K562 (cell line): Measurements from ENCODE around the gene RRP9. TPM values are rescaled to one million over a fixed set of nuclear protein-coding genes. Genes with fewer than 3 reads are reported as not detected.
A peak's percentile ranks its signal among the peaks of the same experiment; 100 is the strongest.

Experiments used
- C11orf30 ChIP-seq: fragments of 450-650 bp; IDR thresholded peaks from 2 replicates; pipeline ENCODE4 v1.6.1; 2016; ENCODE audit warnings: low read depth, mild to moderate bottlenecking
- GABPB1 ChIP-seq: sonication (generic); formaldehyde crosslinking; IDR thresholded peaks from 2 replicates; pipeline ENCODE4 v1.8.0; 2022; ENCODE audit warnings: mild to moderate bottlenecking, missing genetic modification reagents
- HOXB6 ChIP-seq: fragments of 250-450 bp; sonication (Bioruptor Pico); IDR thresholded peaks from 2 replicates; pipeline ENCODE4 v1.5.1; 2022; ENCODE audit warnings: mild to moderate bottlenecking, borderline replicate concordance
- PCBP1 ChIP-seq: fragments of 200-400 bp; formaldehyde crosslinking; IDR thresholded peaks from 2 replicates; pipeline ENCODE4 v1.6.1; 2018; ENCODE audit warnings: mild to moderate bottlenecking, low read depth, low read length; ENCODE audit not compliant: poor library complexity, severe bottlenecking
- PHF8 ChIP-seq: fragments of 200-600 bp; sonication (generic); IDR thresholded peaks from 2 replicates; pipeline ENCODE4 v1.6.1; 2012; ENCODE audit warnings: mixed run types, mild to moderate bottlenecking, inconsistent platforms, low read length, moderate library complexity, borderline replicate concordance
- PRPF4 ChIP-seq: fragments of 200-400 bp; formaldehyde crosslinking; IDR thresholded peaks from one replicate; pipeline ENCODE4 v1.6.1; 2017; ENCODE audit warnings: low read length, low read depth, mild to moderate bottlenecking; ENCODE audit not compliant: insufficient read depth, poor library complexity, severe bottlenecking
- SP1 ChIP-seq: sonication (generic); formaldehyde crosslinking; IDR thresholded peaks from 2 replicates; pipeline ENCODE4 v1.8.1; 2022; ENCODE audit warnings: mild to moderate bottlenecking, missing genetic modification reagents
- TCFL5 ChIP-seq: fragments of 250-450 bp; sonication (Bioruptor Pico); conservative IDR thresholded peaks from 2 replicates; pipeline ENCODE4 v1.6.1; 2021; ENCODE audit warnings: mild to moderate bottlenecking, moderate library complexity, matching md5 sums
- ZNF639 ChIP-seq, 2 experiments: fragments of 200-800 bp in 1 of 2; sonication (Bioruptor generic) in 1 of 2; sonication (generic) in 1 of 2; formaldehyde crosslinking in 1 of 2; IDR thresholded peaks in 1 of 2; conservative IDR thresholded peaks in 1 of 2; 2 replicates each; pipeline versions ENCODE4 v1.5.0 to v1.6.1; 2016 to 2020; ENCODE audit warnings: missing compliant biosample characterization in 1 of 2, missing genetic modification characterization in 1 of 2, missing genetic modification reagents in 1 of 2
- ZNF707 ChIP-seq: fragments of 250-450 bp; sonication (Bioruptor Pico); conservative IDR thresholded peaks from 2 replicates; pipeline ENCODE4 v1.8.0; 2022; ENCODE audit warnings: inconsistent platforms, mild to moderate bottlenecking, moderate library complexity
- ZNF740 ChIP-seq, 3 experiments: fragments of 200-800 bp in 1 of 3; sonication (Bioruptor generic) in 1 of 3; sonication (generic) in 1 of 3; formaldehyde crosslinking in 1 of 3; IDR thresholded peaks; 2 replicates each; pipeline versions ENCODE4 v1.6.1 to v1.8.0; 2016 to 2022; ENCODE audit warnings: mild to moderate bottlenecking in 2 of 3, missing compliant biosample characterization in 2 of 3, missing genetic modification characterization in 2 of 3, missing genetic modification reagents in 1 of 3
- polyA plus RNA-seq, 8 experiments: library from polyadenylated mRNA; depleted of rRNA in 4 of 8; stranded (reverse) in 5 of 8; unstranded in 3 of 8; fragments of >200 nt; fragmentation: Nextera tagmentation in 2 of 8; fragmentation: Illumina TruSeq in 1 of 8; extraction: Ambion mirVana in 2 of 8; extraction: Trizol in 1 of 8; gene quantifications; 2 replicates each; pipeline versions ENCODE4 v1.2.1 to v1.2.3, GENCODE V29; 2011 to 2014; ENCODE audit warnings: inconsistent platforms in 1 of 8, missing spikeins in 1 of 8
- total RNA-seq, 7 experiments: library from RNA; depleted of rRNA in 6 of 7; stranded (reverse); fragments of >200 nt in 6 of 7; fragmentation: Illumina TruSeq in 2 of 7; extraction: Trizol in 2 of 7; gene quantifications; 2 replicates each; pipeline versions ENCODE4 v1.2.1 to v1.2.3, GENCODE V29; 2011 to 2021; ENCODE audit warnings: low replicate concordance in 1 of 7
- TF ChIP-seq, protein P1 (sequence below), 3 experiments: fragments of 200-800 bp in 1 of 3; fragments of 250-450 bp in 1 of 3; fragments of 450-650 bp in 1 of 3; sonication (Bioruptor Pico) in 1 of 3; sonication (Bioruptor generic) in 1 of 3; formaldehyde crosslinking in 1 of 3; IDR thresholded peaks; 2 replicates each; pipeline versions ENCODE4 v1.6.1 to v1.8.0; 2016 to 2022; ENCODE audit warnings: mild to moderate bottlenecking in 2 of 3, missing genetic modification characterization in 2 of 3, missing compliant biosample characterization in 1 of 3, moderate library complexity in 1 of 3
- TF ChIP-seq, protein P2 (sequence below): fragments of 450-650 bp; formaldehyde crosslinking; IDR thresholded peaks from 2 replicates; pipeline ENCODE4 v1.4.0; 2020; ENCODE audit warnings: mild to moderate bottlenecking, moderate library complexity
- TF ChIP-seq, protein P3 (sequence below): fragments of 250-450 bp; sonication (Bioruptor Pico); IDR thresholded peaks from 2 replicates; pipeline ENCODE4 v1.5.0; 2022; ENCODE audit warnings: mild to moderate bottlenecking

The RRP9 gene
- total and polyA plus RNA-seq, 9 of the 15 experiments (the other 6 are each of a cell fraction or from before 2014, with no cell fraction given): 5.2 to 67.0 (median 45.9) TPM

DNA sequence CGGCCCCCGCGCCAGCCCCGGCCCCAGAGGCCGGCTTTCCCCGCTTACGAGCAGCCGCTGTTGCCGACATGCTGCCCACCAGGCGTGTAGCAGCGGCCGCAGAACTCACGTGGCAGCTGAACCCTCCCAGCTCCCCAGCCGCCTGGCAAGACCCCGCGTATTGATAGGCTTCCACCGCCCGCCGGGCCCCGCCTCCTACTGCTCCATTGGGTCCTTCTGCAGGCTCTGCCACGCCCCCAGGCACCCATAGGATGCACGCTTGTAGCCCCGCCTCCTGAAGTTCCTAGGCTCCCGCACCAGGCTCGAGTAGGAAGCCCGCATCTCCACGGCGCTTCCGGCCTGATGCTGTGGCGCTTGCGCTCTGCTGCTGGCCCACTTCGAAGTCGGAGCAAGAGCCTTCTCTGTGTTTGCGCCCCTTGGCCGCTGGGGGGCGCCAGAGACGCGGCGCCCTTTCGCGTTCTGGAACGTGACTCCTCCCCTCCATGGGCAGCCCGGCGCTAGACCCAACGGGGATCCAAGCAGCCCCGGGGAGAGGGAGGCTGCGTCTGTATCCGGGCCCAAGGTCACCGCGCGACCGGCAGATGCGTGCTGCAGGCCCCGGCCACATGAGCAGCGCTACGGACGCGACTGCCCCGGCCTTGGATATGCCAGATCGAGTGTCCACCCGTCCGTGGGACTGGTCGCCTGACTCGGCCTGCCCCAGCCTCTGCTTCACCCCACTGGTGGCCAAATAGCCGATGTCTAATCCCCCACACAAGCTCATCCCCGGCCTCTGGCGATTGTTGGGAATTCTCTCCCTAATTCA, at the start of gene RRP9, which contains the start of gene PARP3 (continued):
- TF ChIP-seq HOXB6 (no peak), SP1 (CRISPR knock-in tag) (peak; percentile 98), ZNF740 (CRISPR knock-in tag; IDR thresholded peaks at IDR 0.05) (no peak), ZNF740 (tag; IDR thresholded peaks at IDR 0.05) (no peak), PCBP1 (peak; percentile 51), PRPF4 (no peak), PHF8 (peak; percentile 75; the same call in 1 of the 2 replicates), TCFL5 (CRISPR knock-in tag) (no peak), ZNF639 (CRISPR knock-in tag; conservative IDR thresholded peaks at IDR 0.05 in 1 of 2, IDR thresholded peaks at IDR 0.05 in 1 of 2) (no peak; a peak in 1 of 4 replicates), ZNF707 (CRISPR knock-in tag) (no peak), GABPB1 (CRISPR knock-in tag) (peak; percentile 87), C11orf30 (peak; percentile 65)
- TF ChIP-seq, protein P1, sequence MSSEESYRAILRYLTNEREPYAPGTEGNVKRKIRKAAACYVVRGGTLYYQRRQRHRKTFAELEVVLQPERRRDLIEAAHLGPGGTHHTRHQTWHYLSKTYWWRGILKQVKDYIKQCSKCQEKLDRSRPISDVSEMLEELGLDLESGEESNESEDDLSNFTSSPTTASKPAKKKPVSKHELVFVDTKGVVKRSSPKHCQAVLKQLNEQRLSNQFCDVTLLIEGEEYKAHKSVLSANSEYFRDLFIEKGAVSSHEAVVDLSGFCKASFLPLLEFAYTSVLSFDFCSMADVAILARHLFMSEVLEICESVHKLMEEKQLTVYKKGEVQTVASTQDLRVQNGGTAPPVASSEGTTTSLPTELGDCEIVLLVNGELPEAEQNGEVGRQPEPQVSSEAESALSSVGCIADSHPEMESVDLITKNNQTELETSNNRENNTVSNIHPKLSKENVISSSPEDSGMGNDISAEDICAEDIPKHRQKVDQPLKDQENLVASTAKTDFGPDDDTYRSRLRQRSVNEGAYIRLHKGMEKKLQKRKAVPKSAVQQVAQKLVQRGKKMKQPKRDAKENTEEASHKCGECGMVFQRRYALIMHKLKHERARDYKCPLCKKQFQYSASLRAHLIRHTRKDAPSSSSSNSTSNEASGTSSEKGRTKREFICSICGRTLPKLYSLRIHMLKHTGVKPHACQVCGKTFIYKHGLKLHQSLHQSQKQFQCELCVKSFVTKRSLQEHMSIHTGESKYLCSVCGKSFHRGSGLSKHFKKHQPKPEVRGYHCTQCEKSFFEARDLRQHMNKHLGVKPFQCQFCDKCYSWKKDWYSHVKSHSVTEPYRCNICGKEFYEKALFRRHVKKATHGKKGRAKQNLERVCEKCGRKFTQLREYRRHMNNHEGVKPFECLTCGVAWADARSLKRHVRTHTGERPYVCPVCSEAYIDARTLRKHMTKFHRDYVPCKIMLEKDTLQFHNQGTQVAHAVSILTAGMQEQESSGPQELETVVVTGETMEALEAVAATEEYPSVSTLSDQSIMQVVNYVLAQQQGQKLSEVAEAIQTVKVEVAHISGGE (CRISPR knock-in tag; IDR thresholded peaks at IDR 0.05): peak in 1 of 3 experiments; percentile 84; a peak in 2 of 6 replicates
- TF ChIP-seq, protein P2, sequence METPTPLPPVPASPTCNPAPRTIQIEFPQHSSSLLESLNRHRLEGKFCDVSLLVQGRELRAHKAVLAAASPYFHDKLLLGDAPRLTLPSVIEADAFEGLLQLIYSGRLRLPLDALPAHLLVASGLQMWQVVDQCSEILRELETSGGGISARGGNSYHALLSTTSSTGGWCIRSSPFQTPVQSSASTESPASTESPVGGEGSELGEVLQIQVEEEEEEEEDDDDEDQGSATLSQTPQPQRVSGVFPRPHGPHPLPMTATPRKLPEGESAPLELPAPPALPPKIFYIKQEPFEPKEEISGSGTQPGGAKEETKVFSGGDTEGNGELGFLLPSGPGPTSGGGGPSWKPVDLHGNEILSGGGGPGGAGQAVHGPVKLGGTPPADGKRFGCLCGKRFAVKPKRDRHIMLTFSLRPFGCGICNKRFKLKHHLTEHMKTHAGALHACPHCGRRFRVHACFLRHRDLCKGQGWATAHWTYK: peak; percentile 50; the same call in 1 of the 2 replicates
- TF ChIP-seq, protein P3, sequence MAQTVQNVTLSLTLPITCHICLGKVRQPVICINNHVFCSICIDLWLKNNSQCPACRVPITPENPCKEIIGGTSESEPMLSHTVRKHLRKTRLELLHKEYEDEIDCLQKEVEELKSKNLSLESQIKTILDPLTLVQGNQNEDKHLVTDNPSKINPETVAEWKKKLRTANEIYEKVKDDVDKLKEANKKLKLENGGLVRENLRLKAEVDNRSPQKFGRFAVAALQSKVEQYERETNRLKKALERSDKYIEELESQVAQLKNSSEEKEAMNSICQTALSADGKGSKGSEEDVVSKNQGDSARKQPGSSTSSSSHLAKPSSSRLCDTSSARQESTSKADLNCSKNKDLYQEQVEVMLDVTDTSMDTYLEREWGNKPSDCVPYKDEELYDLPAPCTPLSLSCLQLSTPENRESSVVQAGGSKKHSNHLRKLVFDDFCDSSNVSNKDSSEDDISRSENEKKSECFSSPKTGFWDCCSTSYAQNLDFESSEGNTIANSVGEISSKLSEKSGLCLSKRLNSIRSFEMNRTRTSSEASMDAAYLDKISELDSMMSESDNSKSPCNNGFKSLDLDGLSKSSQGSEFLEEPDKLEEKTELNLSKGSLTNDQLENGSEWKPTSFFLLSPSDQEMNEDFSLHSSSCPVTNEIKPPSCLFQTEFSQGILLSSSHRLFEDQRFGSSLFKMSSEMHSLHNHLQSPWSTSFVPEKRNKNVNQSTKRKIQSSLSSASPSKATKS: no peak
